Mesothelial cell of epicardium (in vitro differentiated cells): ENCODE measurements around the gene KCNN3. TPM values are rescaled to one million over a fixed set of nuclear protein-coding genes. Genes with fewer than 3 reads are reported as not detected.

Source experiments
- DNase-seq, 2 experiments: peaks; one replicate each; pipeline ENCODE4 v3.0.0; 2021; ENCODE audit warnings: low spot score in 2 of 2; ENCODE audit not compliant: unreplicated experiment in 2 of 2
- H3K27ac Mint-ChIP-seq: 2 replicates; pipeline ENCODE4 v1.8.0; 2021; ENCODE audit warnings: mixed read lengths
- H3K27me3 Mint-ChIP-seq: 2 replicates; pipeline ENCODE4 v1.8.0; 2021; ENCODE audit warnings: low read depth, mixed read lengths
- H3K36me3 Mint-ChIP-seq: 2 replicates; pipeline ENCODE4 v1.8.0; 2021; ENCODE audit warnings: mixed read lengths
- H3K4me1 Mint-ChIP-seq: 2 replicates; pipeline ENCODE4 v1.8.0; 2021; ENCODE audit warnings: mixed read lengths
- H3K4me3 Mint-ChIP-seq: 2 replicates; pipeline ENCODE4 v1.8.0; 2021; ENCODE audit warnings: mild to moderate bottlenecking, moderate library complexity, mixed read lengths
- H3K9me3 Mint-ChIP-seq: 2 replicates; pipeline ENCODE4 v1.8.0; 2021; ENCODE audit warnings: mixed read lengths
- CTCF ChIP-seq: fragments of 200-600 bp; sonication (generic); IDR thresholded peaks from one replicate; pipeline ENCODE4 v1.5.0; 2021; ENCODE audit warnings: antibody characterized with exemption; ENCODE audit not compliant: unreplicated experiment
- total RNA-seq: library from RNA; stranded (reverse); gene quantifications from 3 replicates; pipeline ENCODE4 v1.2.1, GENCODE V29; 2021

KCNN3 gene
- total RNA-seq, 1 donor from 2014 or later = 1.2 TPM

- no peak for DNase-seq
- Mint-ChIP-seq H3K4me3 (no peak overlapping the region), H3K27ac (no peak overlapping the region), H3K27me3 (peaks cover 6% of the 10 kb centered on the region), H3K9me3 (no peaks in the 10 kb centered on the region), H3K4me1 (no peaks in the 10 kb centered on the region), H3K36me3 (no peaks in the 10 kb centered on the region)
- TF ChIP-seq CTCF = no peak
Measured at GRCh38 chr1:154720328-154721297, 149.5 kb downstream of the KCNN3 start.

GRCh38 chr1:154719586-154720327 is 150.3 kb downstream of the KCNN3 start:
- Mint-ChIP-seq H3K9me3 (no peaks in the 10 kb centered on the region), H3K27me3 (peaks cover 6% of the 10 kb centered on the region), H3K27ac (no peak overlapping the region), H3K4me1 (no peaks in the 10 kb centered on the region), H3K4me3 (no peak overlapping the region), H3K36me3 (no peaks in the 10 kb centered on the region)
- no peak for TF ChIP-seq CTCF
- no peak for DNase-seq

GRCh38 chr1:154718566-154718965 is 151.5 kb downstream of the KCNN3 start:
- no peaks in the 10 kb centered on the region for H3K36me3 Mint-ChIP-seq
- H3K4me3 Mint-ChIP-seq = no peak overlapping the region
- H3K27ac Mint-ChIP-seq = no peak overlapping the region

GRCh38 chr1:154717528-154717924 is 152.6 kb downstream of the KCNN3 start:
- H3K4me1 Mint-ChIP-seq = peaks cover under 1% of the 10 kb centered on the region
- no peaks in the 10 kb centered on the region for H3K36me3 Mint-ChIP-seq
- DNase-seq = no peak

More at GRCh38 chr1:154718566-154718965, 151.5 kb downstream of the KCNN3 start:
- Mint-ChIP-seq H3K4me1 (no peaks in the 10 kb centered on the region), H3K27me3 (peaks cover 6% of the 10 kb centered on the region), H3K9me3 (no peaks in the 10 kb centered on the region)
- TF ChIP-seq CTCF = no peak
- DNase-seq = no peak

More at GRCh38 chr1:154717528-154717924, 152.6 kb downstream of the KCNN3 start:
- Mint-ChIP-seq H3K4me3 (no peak overlapping the region), H3K9me3 (no peaks in the 10 kb centered on the region), H3K27me3 (peaks cover 6% of the 10 kb centered on the region), H3K27ac (no peak overlapping the region)
- no peak for TF ChIP-seq CTCF
